IMR-90 (cell line): Measurements from ENCODE around the gene SLC48A1. TPM values are rescaled to one million over a fixed set of nuclear protein-coding genes. Genes with fewer than 3 reads are reported as not detected.

Source experiments
- ATAC-seq: fragments of 200-7000 bp; cut with Tn5 transposase; 2 replicates; pipeline ENCODE4 v1.9.1; 2020; ENCODE audit warnings: low read depth, mild to moderate bottlenecking, moderate library complexity
- BruUV-seq: library from RNA; stranded (reverse); fragments of 400-500 nt; replicated peaks from 2 replicates; lab custom pipeline; 2021; lab: Mats Ljungman, UMichigan
- CTCF ChIA-PET: fragments of 300-600 bp; formaldehyde crosslinking; extraction: SDS; loops from one replicate; lab custom pipeline; 2021; ENCODE audit warnings: antibody characterized with exemption; lab: Yijun Ruan, JAX
- POLR2A ChIA-PET: fragments of 300-600 bp; sonication (Branson Sonifier 250); formaldehyde crosslinking; loops from one replicate; lab custom pipeline; 2022; ENCODE audit warnings: antibody characterized with exemption; ENCODE audit not compliant: unreplicated experiment; lab: Charles Lee
- DNase-seq: peaks from one replicate; pipeline ENCODE4 v3.0.0; 2013
- H2AFZ ChIP-seq: replicated peaks from 2 replicates; pipeline ENCODE3; 2013; ENCODE audit warnings: low read length, mild to moderate bottlenecking; ENCODE audit not compliant: poor library complexity
- H2AK5ac ChIP-seq: 2 replicates; pipeline ENCODE4 v1.6.1; 2013; ENCODE audit warnings: low read depth, low read length, inconsistent platforms
- H2AK9ac ChIP-seq: replicated peaks from 2 replicates; pipeline ENCODE3; 2013; ENCODE audit warnings: mild to moderate bottlenecking, low read depth, low read length, moderate library complexity; ENCODE audit not compliant: poor library complexity
- H2BK120ac ChIP-seq: 2 replicates; pipeline ENCODE4 v1.6.1; 2013; ENCODE audit warnings: low read depth, low read length, inconsistent platforms
- H2BK15ac ChIP-seq: 3 replicates; pipeline ENCODE4 v1.6.1; 2013; ENCODE audit warnings: low read depth, low read length, inconsistent platforms
- H2BK20ac ChIP-seq: 2 replicates; pipeline ENCODE4 v1.6.1; 2013; ENCODE audit warnings: low read depth, mild to moderate bottlenecking, inconsistent platforms, low read length, moderate library complexity
- H2BK5ac ChIP-seq: 2 replicates; pipeline ENCODE4 v1.6.1; 2013; ENCODE audit warnings: mild to moderate bottlenecking, low read depth, low read length, inconsistent platforms; ENCODE audit not compliant: poor library complexity, severe bottlenecking
- H3K14ac ChIP-seq: replicated peaks from 2 replicates; pipeline ENCODE4 v1.6.1; 2013; ENCODE audit warnings: low read depth, low read length, inconsistent platforms
- H3K18ac ChIP-seq: 2 replicates; pipeline ENCODE4 v1.6.1; 2013; ENCODE audit warnings: low read depth, low read length, control low read depth
- H3K23ac ChIP-seq: 2 replicates; pipeline ENCODE4 v1.6.1; 2013; ENCODE audit warnings: low read depth, low read length, inconsistent platforms
- H3K27ac ChIP-seq: 2 replicates; pipeline ENCODE4 v1.5.1; 2013; ENCODE audit warnings: mild to moderate bottlenecking, control low read depth, low read length; ENCODE audit not compliant: insufficient read depth
- H3K27me3 ChIP-seq: 2 replicates; pipeline ENCODE4 v1.6.1; 2013; ENCODE audit warnings: low read length; ENCODE audit not compliant: control insufficient read depth, insufficient read depth
- H3K36me3 ChIP-seq: 2 replicates; pipeline ENCODE4 v1.6.1; 2013; ENCODE audit warnings: low read length, mixed read lengths; ENCODE audit not compliant: control insufficient read depth, insufficient read depth
- H3K4ac ChIP-seq: 2 replicates; pipeline ENCODE4 v1.6.1; 2013; ENCODE audit warnings: low read depth, low read length, inconsistent platforms
- H3K4me1 ChIP-seq: 2 replicates; pipeline ENCODE4 v1.6.1; 2013; ENCODE audit warnings: low read length, mixed read lengths; ENCODE audit not compliant: control insufficient read depth, insufficient read depth
- H3K4me2 ChIP-seq: 2 replicates; pipeline ENCODE4 v1.6.1; 2013; ENCODE audit warnings: low read depth, mild to moderate bottlenecking, control low read depth, low read length, moderate library complexity
- H3K4me3 ChIP-seq: 2 replicates; pipeline ENCODE4 v1.5.1; 2013; ENCODE audit warnings: low read depth, mild to moderate bottlenecking, control low read depth, low read length, moderate library complexity; ENCODE audit not compliant: insufficient read depth
- H3K56ac ChIP-seq: 2 replicates; pipeline ENCODE4 v1.6.1; 2013; ENCODE audit warnings: low read length, inconsistent platforms; ENCODE audit not compliant: insufficient read depth; ENCODE audit errors: extremely low read depth
- H3K79me1 ChIP-seq, 2 experiments: 2 replicates each; pipeline ENCODE4 v1.6.1; 2013; ENCODE audit warnings: low read length in 2 of 2, inconsistent platforms in 1 of 2, low read depth in 1 of 2
- H3K9ac ChIP-seq: 2 replicates; pipeline ENCODE4 v1.6.1; 2013; ENCODE audit warnings: low read depth, low read length, control low read depth
- H3K9me1 ChIP-seq: 2 replicates; pipeline ENCODE4 v1.6.1; 2013; ENCODE audit warnings: low read length, inconsistent platforms; ENCODE audit not compliant: insufficient read depth
- H3K9me3 ChIP-seq: 2 replicates; pipeline ENCODE4 v1.6.1; 2013; ENCODE audit warnings: low read length; ENCODE audit not compliant: control insufficient read depth, insufficient read depth
- H4K20me1 ChIP-seq: 2 replicates; pipeline ENCODE4 v1.6.1; 2013; ENCODE audit warnings: low read length, inconsistent platforms; ENCODE audit not compliant: insufficient read depth
- H4K5ac ChIP-seq: 2 replicates; pipeline ENCODE4 v1.6.1; 2013; ENCODE audit warnings: mild to moderate bottlenecking, low read depth, low read length, control low read depth
- H4K8ac ChIP-seq, 2 experiments: 2 replicates each; pipeline ENCODE4 v1.6.1; 2013; ENCODE audit warnings: low read depth in 2 of 2, low read length in 2 of 2, control low read depth in 1 of 2, inconsistent platforms in 1 of 2
- H4K91ac ChIP-seq: 2 replicates; pipeline ENCODE4 v1.6.1; 2013; ENCODE audit warnings: low read depth, low read length, inconsistent platforms; ENCODE audit not compliant: insufficient read depth
- CTCF ChIP-seq: conservative IDR thresholded peaks from 2 replicates; pipeline ENCODE4 v1.5.1; 2012; ENCODE audit warnings: mild to moderate bottlenecking, low read depth, low read length, improper control_type of control experiment
- RAD21 ChIP-seq: IDR thresholded peaks from 2 replicates; pipeline ENCODE4 v1.6.1; 2012; ENCODE audit warnings: low read length, improper control_type of control experiment
- WGBS, 2 experiments: methylation state at CpG; one replicate each; pipeline versions ENCODE4 v1.1.5 to v1.1.7; 2013; ENCODE audit warnings: missing lambda C conversion rate in 2 of 2; ENCODE audit not compliant: insufficient read length in 1 of 2; ENCODE audit errors: extremely low coverage in 2 of 2; 5-methylcytosine and 5-hydroxymethylcytosine counted together
- dilution Hi-C: fragments of 300-500 bp; cut with HindIII; formaldehyde crosslinking; loops from one replicate; pipeline ENCODE4 v1.14.3; 2018; ENCODE audit warnings: low sequenced_read_pairs; ENCODE audit not compliant: unreplicated experiment
- in situ Hi-C: fragments of 300-500 bp; cut with MboI; formaldehyde crosslinking; loops from 3 replicates; pipeline ENCODE4 v1.14.3; 2019; ENCODE audit warnings: low sequenced_read_pairs, inconsistent platforms, mixed read lengths
- intact Hi-C: fragments of 100-400 bp; cut with micrococcal nuclease; formaldehyde crosslinking; loops from 2 replicates; pipeline ENCODE4 v1.10.0; 2022
- polyA plus RNA-seq, 3 experiments: library from polyadenylated mRNA; depleted of rRNA; stranded (reverse); fragments of >200 nt; gene quantifications; 2 replicates each; pipeline ENCODE4 v1.2.3, GENCODE V29; 2012; ENCODE audit warnings: low replicate concordance in 1 of 3
- total RNA-seq: library from RNA; depleted of rRNA; stranded (reverse); fragments of >200 nt; gene quantifications from 2 replicates; pipeline ENCODE4 v1.2.3, GENCODE V29; 2012

Gene SLC48A1
- total and polyA plus RNA-seq, 2 of the 4 experiments (the other 2 are of a cell fraction) = 4.8 to 5.9 TPM

- dilution Hi-C loops = no loop called here
- WGBS, 2 experiments = 20% methylated on average over 1 of the region's 8 CpGs; no CpG with 5 or more reads in 1 of the 2 experiments
Observed at GRCh38 chr12:47763481-47764346, 9.3 kb upstream of the SLC48A1 start.

More at GRCh38 chr12:47763481-47764346, 9.3 kb upstream of the SLC48A1 start:
- BruUV-seq = no TSS peak
- intact Hi-C loops (no loop called here), in situ Hi-C loops (no loop called here)
- Histone ChIP-seq H3K9me1 (no peaks in the 10 kb centered on the region), H3K14ac (no peak overlapping the region), H2AK5ac (no peak overlapping the region), H3K18ac (no peak overlapping the region), H3K27ac (no peak overlapping the region), H3K4ac (no peak overlapping the region), H2BK20ac (no peak overlapping the region), H3K4me3 (no peak overlapping the region), H2AFZ (peak overlapping the region; percentile 35), H2AK9ac (peak overlapping the region; percentile 75), H3K23ac (no peak overlapping the region), H3K4me1 (peaks cover 9% of the 10 kb centered on the region), H4K20me1 (no peaks in the 10 kb centered on the region), H3K36me3 (no peaks in the 10 kb centered on the region), H3K4me2 (no peak overlapping the region), H3K27me3 (no peaks in the 10 kb centered on the region), H4K5ac (no peak overlapping the region), H4K91ac (no peak overlapping the region), H2BK15ac (no peak overlapping the region), H3K9me3 (no peaks in the 10 kb centered on the region), H2BK5ac (no peak overlapping the region), H4K8ac (no peak overlapping the region), H3K79me1 (no peaks in the 10 kb centered on the region), H3K9ac (no peak overlapping the region), H2BK120ac (no peak overlapping the region), H3K56ac (no peak overlapping the region)
- TF ChIP-seq RAD21 = no peak
- no peak for TF ChIP-seq CTCF
- DNase-seq (no peak), ATAC-seq (no peak)
- ChIA-PET CTCF (interaction anchor here (1.1 to 1.3 kb wide), 2 partner anchors 22 to 49 kb away, joined by 4 to 5 read pairs; no protein-coding TSS in a partner anchor), POLR2A (no interaction called here)
